HG03442 (cell line): ENCODE measurements around the gene VDAC2.

Source experiments
- ATAC-seq: cut with Tn5 transposase; IDR thresholded peaks from one replicate; pipeline ENCODE4 v1.9.1; 2021; ENCODE audit warnings: mild to moderate bottlenecking, moderate library complexity; ENCODE audit not compliant: unreplicated experiment

The VDAC2 gene

GRCh38 chr10:75228834-75229233 lies 18.2 kb downstream of the VDAC2 start:
- no peak for ATAC-seq

GRCh38 chr10:75229971-75230370 lies 19.4 kb downstream of the VDAC2 start:
- no peak for ATAC-seq

- ATAC-seq = peak; percentile 37
Measured at GRCh38 chr10:75230600-75231038, 20.0 kb downstream of the VDAC2 start.

DNA sequence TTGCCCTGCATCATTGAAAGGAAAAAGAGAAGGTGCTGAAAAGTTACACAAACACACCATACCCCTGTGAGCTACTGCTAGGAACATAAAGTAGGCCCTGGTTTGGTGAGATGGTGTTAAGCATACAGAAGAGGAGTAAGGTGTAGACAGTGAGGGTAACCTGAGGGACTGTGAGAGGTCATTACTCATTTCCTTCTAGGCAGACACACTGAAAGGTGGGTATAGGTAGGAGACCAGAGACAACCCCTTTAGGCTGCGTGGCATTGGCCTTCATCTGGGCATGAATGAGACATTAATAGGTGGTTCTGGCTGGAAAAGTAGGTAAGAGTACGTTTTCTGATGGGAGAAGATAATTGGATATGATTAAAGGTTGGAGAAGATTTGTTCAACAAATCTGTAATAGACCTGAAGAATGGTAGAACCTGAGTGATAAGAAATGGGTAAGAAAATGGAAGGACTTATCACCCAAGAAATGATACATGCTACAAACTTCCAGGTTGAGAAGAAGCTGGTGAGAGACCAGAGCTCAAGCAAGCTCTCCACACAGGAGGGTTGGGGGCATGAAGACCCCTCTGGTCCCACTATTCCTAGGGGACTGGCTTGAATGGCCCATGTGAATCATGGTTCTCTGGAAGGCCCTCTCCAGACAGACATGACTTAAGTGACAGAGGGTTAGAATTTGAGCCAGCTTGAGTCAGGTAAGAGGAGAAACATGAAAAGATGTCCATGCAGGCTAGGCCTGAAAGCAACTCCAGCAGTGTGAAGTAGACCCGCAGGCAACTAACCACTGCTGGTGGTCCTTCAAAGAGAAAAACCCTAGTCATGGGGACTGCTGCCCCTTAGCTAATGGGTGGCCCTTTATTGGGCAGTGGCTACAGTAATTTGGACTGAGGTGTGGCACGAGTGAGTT lies 21.3 kb downstream of the VDAC2 start:
- ATAC-seq = no peak

- no peak for ATAC-seq
Measured at GRCh38 chr10:75233444-75234016, 22.9 kb downstream of the VDAC2 start.

GRCh38 chr10:75234017-75234682 lies 23.6 kb downstream of the VDAC2 start:
- ATAC-seq = peak; percentile 38

GRCh38 chr10:75234683-75235374 lies 24.2 kb downstream of the VDAC2 start:
- ATAC-seq = peak; percentile 2

DNA sequence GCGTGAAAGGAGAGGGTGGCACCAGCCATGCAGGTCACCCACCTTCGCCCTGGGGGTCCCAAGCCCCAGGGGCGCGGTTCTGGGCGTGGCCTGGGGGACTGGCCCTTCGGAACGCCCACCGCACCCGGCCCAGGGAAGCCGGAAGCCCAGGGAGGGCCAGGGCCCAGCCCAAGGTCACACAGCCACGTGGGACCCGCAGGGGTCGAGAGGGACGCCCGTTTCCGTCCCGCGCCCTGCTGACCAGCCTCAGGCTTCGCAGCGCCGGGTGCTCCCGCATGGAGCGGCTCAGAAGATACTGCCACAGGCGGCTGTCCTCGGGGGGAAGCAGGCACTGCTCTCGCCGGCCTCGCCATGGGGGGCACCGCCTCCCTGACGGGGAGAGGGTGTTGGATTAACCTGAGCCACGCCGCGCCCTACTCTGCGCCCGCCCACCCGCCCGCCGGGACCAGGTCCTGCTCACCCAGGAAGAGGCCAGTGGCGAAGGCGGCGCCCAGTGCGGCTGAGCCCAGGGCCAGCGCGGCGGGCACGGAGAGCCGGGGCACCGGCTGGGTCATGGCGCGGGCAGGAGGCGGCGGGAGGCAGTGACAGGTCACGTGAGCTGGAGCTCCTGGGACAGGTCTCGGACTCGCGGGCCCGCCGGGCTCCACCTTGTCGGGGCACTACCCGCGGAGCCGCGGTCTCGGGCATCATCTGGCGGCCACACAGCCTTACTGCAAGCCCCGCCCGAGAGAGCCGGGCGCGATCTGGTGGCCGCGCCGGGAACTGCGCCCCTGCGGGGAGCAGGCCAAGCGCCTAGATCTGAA lies 25.0 kb downstream of the VDAC2 start, which contains the start of gene COMTD1:
COMTD1 (minus strand) TSS at position 583 of the 803 bp plus-strand sequence; CDS start at position 554, 29 bp downstream.
- peak; percentile 73 for ATAC-seq

DNA sequence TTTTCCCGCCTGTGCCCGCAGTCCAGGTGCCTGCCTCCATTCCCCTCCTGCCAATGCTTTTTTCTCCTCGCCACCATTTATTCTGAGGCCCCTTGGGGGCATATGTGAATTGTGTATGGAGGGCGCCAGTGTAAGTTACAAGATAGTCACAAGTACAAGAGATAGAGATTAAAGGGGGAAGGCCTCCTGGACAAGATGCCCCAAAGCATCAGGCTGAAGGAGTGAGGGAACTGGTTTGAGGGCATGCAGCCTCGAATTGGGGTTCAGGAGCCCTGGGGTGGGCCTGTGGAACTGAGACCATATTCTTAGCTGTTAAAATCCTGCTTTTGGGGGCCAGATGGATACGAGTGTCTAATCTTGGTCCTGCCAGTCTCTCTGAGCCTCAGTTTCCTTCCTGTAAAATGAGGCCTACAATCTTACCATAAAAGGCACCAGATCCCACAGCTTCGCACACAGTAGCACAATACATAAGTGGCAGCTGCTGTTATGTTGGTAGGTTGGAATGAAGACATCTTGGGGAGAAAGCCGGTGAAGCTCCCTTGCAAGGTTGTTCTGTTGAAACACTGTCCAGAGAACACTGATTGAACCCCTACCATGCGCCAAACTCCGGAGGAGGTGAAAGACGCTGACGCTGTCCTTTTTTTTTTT lies 25.7 kb downstream of the VDAC2 start:
- ATAC-seq = no peak

DNA sequence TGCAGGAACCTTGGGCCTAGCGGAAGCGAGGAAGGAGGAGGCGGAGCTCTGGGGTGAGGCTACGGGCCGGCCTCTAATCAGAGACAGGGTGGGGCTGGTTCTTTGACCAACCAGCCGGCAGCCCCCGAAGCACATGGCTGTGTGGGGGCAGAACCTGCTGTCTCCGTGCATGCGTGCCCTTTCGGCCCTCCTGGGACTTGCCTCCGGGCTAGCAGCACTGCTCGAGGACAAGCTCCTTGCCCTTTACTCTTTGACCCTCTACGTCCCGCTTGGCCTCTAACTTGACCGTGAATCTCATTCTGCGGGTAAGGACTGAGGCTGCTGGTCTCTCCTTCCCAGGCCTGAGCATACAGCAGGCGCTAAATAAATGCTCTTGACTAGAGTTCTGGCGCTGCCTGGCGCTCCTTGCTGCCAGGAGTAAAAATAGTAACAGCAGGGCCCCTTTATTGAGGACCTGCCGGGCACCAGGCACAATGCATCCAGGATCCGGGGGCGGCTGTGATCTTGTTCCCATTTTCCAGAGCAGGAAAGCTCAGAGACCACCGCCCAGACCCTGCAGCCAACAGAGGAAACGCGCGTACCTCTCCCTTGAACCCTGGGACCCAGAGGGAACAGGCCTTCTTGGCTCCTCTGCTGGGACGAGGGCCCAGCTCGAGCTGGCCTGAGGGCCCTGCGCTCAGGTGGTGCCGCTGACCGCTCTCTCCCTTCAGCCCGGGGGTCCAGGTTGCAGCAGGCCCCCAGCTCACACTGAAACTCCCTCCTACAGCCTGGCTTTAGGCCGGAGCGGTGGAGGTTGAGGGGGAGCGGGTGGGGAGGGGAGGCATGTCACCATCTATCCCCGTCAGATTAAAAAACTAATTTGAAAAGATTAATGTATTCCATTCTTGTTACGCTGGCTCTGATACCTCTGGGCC lies 27.8 kb downstream of the VDAC2 start:
- ATAC-seq = no peak

DNA sequence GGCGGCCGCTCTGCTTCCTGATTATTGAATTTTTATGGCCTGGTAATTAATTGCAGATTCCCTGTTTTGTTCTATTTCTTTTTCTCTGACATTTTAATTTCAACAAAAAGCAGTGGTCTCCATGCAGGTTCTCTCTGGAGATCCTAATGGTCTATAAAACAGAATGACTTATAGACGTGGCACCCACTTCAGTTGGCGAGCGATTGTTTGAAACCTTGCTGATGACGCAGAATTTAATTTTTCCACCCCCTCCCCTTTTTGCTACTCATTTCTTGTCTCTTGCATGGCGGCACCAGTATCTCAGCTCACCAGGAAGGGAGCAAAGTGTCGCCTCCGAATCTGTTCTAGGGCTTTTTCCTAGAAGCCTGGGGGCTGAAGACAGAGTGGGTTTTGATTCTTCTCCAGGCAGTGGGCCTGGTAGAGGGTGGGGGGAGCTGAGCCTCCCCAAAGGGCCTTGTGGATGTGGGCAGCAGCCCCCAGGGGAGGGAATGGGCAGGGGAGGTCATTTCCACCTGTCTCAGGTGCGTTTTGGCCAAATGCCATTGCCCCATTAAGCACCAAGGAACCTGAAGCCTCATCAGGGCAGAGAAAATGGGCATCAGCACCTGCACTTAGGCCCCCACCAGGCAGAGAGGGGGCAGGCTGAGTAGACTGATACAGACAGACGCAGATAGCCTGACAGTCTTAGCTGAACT lies 28.6 kb downstream of the VDAC2 start:
- ATAC-seq = no peak

- no peak for ATAC-seq
Measured at GRCh38 chr10:75240329-75241076, 29.9 kb downstream of the VDAC2 start.

- no peak for ATAC-seq
Measured at GRCh38 chr10:75243426-75243825, 32.8 kb downstream of the VDAC2 start.

DNA sequence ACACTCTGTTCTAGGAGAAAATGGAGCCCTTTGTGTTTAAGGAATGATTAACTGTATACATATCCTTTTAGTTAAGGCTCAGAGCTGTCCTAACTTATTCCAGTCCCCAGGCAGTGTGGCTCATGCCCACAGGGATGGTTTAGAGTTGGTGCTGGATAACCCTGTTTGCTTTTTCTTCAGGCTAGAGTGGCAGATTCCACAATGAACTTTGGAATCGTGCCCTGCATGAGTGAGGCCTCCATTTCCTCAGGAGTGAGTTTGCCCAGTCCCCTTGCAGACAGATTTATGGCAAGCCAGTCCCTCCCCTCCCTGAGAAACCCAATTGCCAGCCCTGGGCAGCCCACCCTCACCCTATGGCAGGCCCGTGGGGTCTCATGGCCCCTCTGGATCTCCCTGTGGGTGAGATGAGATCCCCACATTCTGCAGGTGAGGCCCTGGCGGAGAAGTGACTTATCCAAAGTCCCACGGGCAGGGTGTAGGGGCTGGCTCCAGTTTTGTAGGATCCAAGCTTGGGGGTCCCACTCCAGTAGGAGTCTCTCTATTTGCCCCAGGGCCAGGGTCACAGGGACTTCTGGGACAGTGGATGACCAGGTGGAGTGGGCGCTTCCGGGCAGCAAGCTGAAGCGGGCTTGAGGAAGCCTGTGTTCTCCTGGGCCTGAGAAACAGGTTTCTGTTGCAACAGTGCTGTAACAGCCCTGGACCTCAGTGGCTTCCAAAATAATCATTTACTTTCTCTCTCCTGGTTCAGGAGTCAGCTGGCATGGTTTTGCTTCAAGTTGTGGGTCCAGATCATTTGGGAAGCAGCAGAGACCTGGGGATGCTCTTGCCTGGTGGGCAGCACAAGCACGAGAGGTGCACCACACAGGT lies 34.1 kb downstream of the VDAC2 start:
- no peak for ATAC-seq

GRCh38 chr10:75245354-75246250 lies 35.0 kb downstream of the VDAC2 start:
- ATAC-seq = no peak
